ENCODE results near the gene DLGAP1. TPM values are rescaled to one million over a fixed set of nuclear protein-coding genes. Genes with fewer than 3 reads are reported as not detected.

DLGAP1 gene
- total RNA-seq, 4 donors from 2014 or later = 0.22 to 1.5 (median 0.56) TPM

DNA sequence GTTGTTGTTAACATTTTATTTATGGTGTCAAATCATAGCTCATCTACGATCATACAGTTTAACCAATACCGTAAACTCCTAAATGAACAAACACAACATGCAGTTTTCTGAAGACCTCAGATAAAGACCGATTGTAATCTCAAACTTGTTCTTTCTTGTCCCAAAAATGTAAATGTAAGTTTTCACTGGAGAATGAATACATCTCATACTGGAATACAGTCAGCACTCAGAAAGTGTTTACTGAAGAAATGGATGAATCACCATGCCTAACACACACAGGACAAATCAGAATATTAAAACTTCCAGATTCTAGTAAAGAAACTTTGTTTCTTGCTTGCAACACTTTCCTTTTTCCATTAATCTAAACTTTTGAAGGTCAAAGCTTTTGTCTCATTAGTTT lies 380.5 kb downstream of the DLGAP1 start:
- no peak for ATAC-seq
- Histone ChIP-seq H3K9me3 (no peaks in the 10 kb centered on the region), H3K36me3 (no peaks in the 10 kb centered on the region), H3K27me3 (peaks cover 3% of the 10 kb centered on the region), H3K4me3 (no peak overlapping the region), H3K4me1 (no peaks in the 10 kb centered on the region), H3K27ac (no peak overlapping the region)
- TF ChIP-seq EP300 (IDR thresholded peaks at IDR 0.05) = no peak
- TF ChIP-seq POLR2AphosphoS5 (IDR thresholded peaks at IDR 0.05) = no peak
- TF ChIP-seq, protein P1, sequence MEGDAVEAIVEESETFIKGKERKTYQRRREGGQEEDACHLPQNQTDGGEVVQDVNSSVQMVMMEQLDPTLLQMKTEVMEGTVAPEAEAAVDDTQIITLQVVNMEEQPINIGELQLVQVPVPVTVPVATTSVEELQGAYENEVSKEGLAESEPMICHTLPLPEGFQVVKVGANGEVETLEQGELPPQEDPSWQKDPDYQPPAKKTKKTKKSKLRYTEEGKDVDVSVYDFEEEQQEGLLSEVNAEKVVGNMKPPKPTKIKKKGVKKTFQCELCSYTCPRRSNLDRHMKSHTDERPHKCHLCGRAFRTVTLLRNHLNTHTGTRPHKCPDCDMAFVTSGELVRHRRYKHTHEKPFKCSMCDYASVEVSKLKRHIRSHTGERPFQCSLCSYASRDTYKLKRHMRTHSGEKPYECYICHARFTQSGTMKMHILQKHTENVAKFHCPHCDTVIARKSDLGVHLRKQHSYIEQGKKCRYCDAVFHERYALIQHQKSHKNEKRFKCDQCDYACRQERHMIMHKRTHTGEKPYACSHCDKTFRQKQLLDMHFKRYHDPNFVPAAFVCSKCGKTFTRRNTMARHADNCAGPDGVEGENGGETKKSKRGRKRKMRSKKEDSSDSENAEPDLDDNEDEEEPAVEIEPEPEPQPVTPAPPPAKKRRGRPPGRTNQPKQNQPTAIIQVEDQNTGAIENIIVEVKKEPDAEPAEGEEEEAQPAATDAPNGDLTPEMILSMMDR (IDR thresholded peaks at IDR 0.05) = no peak
- TF ChIP-seq POLR2A (IDR thresholded peaks at IDR 0.05) = no peak
- 64 to 90% methylated on average over 3 of the region's 3 CpGs for WGBS, 2 donors (ENCODE audit: low coverage in 1 of 2)

DNA sequence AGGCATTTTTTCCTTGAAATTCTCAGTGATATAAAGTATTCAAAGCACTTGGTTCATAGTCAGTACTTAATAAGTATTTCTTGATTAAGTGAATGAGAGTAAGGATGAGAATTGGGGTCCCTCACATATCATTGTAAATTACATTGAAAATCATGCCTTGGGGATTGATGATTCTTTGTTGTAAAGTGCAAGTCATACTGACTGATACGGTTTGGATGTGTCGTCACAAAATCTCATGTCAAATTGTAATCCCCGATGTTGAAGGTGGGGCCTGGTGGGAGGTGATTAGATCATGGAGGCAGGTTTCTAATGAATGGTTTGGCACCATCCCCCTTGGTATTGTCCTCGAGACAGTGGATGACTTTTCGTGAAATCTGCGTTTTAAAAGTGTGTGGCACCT lies 385.9 kb downstream of the DLGAP1 start:
- TF ChIP-seq, protein P1 (IDR thresholded peaks at IDR 0.05) = no peak
- TF ChIP-seq EP300 (IDR thresholded peaks at IDR 0.05) (no peak), POLR2A (IDR thresholded peaks at IDR 0.05) (no peak), POLR2AphosphoS5 (IDR thresholded peaks at IDR 0.05) (no peak)
- no peak overlapping the region for H3K4me3 ChIP-seq
- no peaks in the 10 kb centered on the region for H3K4me1 ChIP-seq
- peaks cover 0 to 6% (median 0%) of the 10 kb centered on the region in 3 donors for H3K9me3 ChIP-seq
- 87 to 91% methylated on average over 6 of the region's 6 CpGs for WGBS, 2 donors (ENCODE audit: low coverage in 1 of 2)
- no peak overlapping the region for H3K27ac ChIP-seq
- no peaks in the 10 kb centered on the region for H3K36me3 ChIP-seq
- no peak for ATAC-seq
- no peaks in the 10 kb centered on the region for H3K27me3 ChIP-seq

DNA sequence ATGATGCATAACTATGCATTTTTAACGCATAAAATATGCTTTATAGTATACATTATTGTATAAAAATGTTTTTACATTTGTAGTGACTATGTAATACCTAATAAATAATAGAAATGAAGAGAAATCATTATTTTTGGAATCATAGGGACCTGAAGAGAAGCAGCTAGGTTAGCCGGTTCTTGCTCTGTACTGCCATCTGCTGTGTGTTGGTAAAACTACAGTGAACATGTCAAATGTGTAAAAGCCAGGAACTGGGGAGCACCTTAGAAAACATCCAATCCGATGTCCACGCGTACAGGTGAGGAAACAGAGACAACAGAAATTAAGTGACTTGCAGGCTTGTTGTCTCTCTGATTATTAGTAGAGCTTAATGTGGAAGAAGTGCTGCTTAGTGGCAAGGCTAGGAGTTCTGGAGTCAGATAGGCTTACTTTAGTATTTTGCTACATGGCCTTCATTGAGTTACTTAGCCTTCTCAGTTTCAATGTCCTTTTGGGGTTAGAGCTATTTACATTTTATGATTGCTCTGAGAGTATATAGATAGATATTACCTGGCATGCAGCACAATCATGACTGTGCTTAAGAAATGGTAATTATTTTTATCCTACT lies 386.5 kb downstream of the DLGAP1 start:
- H3K9me3 ChIP-seq = peaks cover 0 to 6% (median 0%) of the 10 kb centered on the region in 3 donors
- H3K4me3 ChIP-seq = no peak overlapping the region
- ATAC-seq = no peak
- no peak overlapping the region for H3K27ac ChIP-seq
- H3K4me1 ChIP-seq = no peaks in the 10 kb centered on the region
- no peaks in the 10 kb centered on the region for H3K36me3 ChIP-seq
- H3K27me3 ChIP-seq = no peaks in the 10 kb centered on the region
- WGBS, 2 donors (ENCODE audit: low coverage in 1 of 2) = 11 to 17% methylated on average over 5 of the region's 5 CpGs
- TF ChIP-seq, protein P1 (IDR thresholded peaks at IDR 0.05) = peak in 3 of 4 experiments; percentile 38 to 67 (median 39)
- TF ChIP-seq POLR2A (IDR thresholded peaks at IDR 0.05) (no peak), POLR2AphosphoS5 (IDR thresholded peaks at IDR 0.05) (no peak), EP300 (IDR thresholded peaks at IDR 0.05) (no peak)

DNA sequence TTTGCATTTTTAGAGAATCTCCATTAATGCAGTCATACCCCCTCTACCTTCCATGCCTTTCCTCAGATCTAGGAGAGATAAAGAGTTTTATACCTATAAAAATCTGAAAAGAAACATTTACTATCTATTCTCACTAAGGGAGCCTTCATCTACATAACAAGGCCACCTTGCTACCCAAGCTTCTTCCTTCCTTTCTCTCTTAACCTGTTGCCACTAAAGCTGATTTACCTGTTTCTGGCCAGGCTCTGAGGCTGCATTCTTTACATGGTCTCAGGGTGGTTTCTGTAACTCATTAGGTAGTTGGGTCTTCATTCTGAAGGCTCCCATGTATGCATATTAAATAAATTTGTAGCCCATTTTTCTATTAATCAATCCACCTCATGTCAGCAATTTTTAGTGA lies 391.6 kb downstream of the DLGAP1 start:
- Histone ChIP-seq H3K4me1 (no peaks in the 10 kb centered on the region), H3K27ac (no peak overlapping the region), H3K4me3 (no peak overlapping the region), H3K9me3 (peaks cover 0 to 13% (median 0%) of the 10 kb centered on the region in 3 donors), H3K27me3 (no peaks in the 10 kb centered on the region), H3K36me3 (no peaks in the 10 kb centered on the region)
- ATAC-seq = no peak
- TF ChIP-seq POLR2AphosphoS5 (IDR thresholded peaks at IDR 0.05) (no peak), EP300 (IDR thresholded peaks at IDR 0.05) (no peak), POLR2A (IDR thresholded peaks at IDR 0.05) (no peak)
- TF ChIP-seq, protein P1 (IDR thresholded peaks at IDR 0.05) = no peak

Measured in gastroesophageal sphincter (tissue), 4 donors.